Ureter (tissue), 1 donor: ENCODE data around the gene USP22. TPM values are rescaled to one million over a fixed set of nuclear protein-coding genes. Genes with fewer than 3 reads are reported as not detected.

ENCODE experiments used
- DNase-seq: peaks from one replicate; pipeline ENCODE4 v3.0.0-alpha.2; 2020; ENCODE audit warnings: low spot score
- total RNA-seq: library from RNA; stranded (reverse); gene quantifications from one replicate; pipeline ENCODE4 v1.2.4, GENCODE V29; 2023
- donor health status: DM: yes; HTN: yes; CAD: no.

USP22 gene
- total RNA-seq, 1 donor from 2014 or later: 245 TPM

DNA sequence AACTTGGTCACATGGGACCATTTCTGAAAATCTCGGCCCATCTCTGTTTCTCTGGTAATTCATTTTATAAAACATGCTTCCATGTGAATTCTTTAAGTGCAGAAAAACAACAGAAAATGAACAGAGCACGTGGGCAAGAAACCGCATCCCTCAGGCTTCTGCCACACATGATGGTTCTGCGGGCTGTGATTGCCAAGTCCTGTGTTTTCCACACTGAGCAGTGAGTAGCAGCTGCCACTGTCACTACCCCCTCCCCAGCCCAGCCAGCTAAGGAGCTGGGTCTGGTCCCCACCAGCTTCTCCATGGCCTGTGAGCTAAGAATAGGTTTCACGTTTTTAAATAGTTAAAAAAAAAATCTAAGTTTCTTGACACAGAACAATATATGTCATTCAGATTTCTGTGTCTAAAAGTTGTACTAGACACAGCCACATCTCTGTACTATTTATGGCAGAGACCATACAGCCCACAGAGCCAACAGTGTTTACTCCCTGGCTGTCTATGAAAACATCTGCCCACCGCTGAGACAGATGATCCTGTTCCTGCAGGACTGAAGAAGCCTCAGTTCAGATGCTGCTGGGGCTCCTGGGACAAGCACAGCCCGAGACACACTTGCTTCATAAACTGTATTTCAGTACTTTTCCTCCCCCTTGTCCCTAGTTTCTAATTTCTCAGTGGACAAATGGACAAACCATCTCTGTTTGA lies 41.5 kb downstream of the USP22 start:
- DNase-seq: no peak

DNA sequence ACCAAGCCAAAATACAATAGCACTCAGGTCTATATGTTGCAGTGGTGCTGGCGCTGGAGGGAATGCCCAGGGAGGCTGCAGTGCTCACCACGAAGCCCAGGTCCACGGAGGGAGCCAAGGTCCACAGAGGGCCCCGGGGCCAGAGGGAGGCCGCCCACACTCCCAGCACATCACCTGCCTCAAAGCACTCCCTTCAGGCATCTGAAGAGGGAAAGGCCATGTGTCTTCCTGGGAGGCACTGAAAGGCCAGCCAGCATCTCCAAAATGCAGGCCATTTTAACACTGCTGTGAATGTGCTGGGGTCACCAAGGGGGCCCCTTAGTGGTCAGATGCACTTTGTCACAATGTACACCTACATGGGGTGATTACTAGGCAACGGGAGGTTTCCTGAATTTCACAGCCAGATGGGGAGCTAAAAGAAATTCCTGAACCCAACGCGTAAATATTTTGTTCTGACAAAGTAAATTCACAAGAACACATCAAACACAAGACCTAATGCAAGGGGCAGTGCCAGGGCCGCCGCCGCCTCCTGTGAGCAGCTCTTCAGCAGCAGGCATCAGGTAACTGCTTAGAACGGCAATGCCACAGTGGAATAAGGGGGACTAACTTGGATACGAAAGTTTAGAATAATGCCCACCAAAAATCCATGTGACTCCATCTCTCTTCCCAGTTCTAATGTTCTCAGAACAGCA lies 42.8 kb downstream of the USP22 start:
- DNase-seq: no peak

DNA sequence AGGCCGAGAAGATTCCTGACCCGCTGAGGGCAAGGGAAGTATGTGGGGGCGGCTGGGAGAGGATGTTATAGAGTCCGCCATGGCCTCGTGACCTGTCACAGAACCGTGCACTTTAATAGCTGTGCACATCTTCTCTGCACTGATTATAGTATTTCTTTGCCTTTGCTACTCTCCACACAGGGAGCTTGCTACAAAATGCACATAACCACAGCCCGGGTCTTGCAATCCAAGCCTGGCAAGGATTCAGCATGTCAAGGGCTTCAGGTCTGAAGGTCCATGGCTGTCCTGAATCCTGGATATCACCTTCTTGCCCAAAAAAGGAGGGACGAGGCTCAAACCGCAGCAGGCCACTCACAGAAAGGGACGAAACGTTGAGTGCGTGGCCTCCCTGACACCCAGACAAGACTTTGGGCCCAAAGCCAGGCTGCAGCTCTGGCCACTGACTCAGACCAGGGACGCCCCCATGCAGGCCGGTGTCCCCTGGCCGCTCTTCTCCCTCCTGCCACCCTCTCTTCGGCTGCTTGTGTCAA lies 43.7 kb downstream of the USP22 start:
- DNase-seq: no peak

DNA sequence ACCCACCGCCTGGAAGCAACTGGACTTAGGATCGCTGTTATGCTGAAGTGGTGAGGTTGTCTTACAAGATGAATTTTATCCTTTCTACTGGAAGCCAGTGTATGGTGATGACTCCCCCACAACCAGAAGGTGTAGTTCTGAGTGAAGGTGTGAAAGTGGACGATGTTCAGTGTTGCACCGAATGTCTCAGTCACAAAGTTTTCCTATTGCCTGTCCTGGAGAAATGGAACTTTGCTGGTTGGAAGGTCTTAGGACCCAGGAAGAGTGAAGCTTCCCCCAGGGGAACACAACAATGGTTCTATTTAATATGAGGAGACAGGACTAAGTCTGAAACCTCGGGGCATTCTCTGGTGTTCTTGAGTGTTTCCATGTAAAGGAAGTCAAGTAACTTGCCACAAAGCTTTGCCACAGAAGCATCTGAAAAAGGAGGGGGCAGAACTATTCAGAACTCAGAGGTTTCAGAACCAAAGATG lies 44.2 kb downstream of the USP22 start:
- no peak for DNase-seq

DNA sequence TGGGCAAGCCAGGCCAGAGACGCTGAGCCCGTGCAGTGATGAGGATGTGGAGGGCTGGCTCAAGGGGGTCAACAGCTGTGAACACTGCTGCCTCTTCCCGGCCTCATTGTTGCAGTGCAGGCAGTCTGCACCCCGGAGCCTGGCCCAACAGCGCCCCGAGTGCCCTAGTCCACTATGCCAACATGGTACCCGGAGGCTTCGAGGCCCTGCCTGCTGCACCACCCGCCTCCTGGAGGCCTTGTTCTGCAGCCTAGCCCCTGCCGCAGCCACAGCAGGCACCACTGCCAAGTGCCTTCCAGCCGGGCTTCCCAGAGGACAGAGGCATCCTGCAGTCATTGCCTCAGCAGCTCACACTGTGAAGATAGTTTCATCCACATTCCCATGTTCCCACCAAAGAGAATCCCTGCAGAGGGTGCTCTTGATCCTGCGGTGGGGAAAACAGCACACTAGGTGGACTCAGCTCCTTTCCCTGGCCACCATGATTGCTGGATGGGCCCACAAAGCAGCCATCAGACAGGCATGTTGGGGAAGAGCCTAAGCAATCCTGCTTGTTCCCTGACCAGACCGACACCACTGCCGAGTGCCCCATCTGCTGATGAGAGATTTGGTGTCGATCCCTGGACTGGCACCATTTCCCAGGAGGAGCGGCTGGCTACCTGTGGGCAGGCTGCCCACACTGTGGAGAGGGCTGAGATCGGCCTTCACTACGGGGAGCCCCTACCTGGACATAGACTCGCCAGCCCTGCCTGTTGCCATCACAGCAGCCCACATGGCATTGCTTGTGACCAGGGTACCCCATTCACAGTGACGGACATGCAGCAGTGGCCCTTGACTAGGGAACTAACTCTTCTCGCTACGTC lies 44.9 kb downstream of the USP22 start:
- no peak for DNase-seq

DNA sequence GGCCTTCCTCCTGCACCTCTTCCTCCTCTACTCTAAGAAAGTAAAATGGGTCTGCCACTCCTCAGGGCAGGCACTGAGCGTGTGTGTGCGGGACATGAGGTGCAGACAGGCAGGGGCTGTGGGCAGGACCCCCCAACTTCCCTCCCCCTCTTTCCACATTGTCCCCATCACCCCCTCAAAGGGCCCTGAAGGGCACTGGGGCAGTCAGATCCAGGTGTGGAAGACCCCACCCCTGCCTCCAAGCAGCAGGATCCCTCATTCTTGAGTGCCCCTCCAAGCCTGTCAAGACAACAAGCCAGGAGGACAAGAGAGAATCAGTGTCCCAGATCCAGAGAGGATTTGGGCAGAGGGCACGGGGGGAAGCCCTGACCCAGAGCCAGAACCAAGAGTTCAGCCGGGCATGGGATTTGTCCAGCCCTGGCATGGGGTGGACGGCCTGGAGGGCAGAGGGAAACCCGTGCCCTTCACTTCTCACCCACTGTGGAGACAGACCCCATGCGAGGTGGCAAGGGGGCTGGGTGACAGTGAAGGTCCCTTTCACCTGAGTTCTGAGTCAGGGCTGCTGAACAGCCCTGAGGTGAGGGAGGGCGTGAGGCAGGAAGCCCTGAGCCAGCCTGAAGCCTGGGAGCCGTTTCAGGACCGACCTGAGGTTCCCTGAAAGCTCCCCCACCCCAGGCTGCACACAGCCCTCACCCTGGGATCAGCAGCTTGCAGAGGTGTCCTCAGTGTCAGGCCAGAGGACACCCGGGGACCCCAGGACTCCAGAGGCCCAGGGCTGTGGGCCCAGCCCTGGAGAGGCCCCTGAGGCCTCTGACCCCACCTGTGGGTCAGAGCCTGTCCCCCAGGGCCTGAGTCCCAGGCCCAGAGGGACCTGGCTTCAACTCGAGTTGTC lies 45.8 kb downstream of the USP22 start:
- no peak for DNase-seq

DNA sequence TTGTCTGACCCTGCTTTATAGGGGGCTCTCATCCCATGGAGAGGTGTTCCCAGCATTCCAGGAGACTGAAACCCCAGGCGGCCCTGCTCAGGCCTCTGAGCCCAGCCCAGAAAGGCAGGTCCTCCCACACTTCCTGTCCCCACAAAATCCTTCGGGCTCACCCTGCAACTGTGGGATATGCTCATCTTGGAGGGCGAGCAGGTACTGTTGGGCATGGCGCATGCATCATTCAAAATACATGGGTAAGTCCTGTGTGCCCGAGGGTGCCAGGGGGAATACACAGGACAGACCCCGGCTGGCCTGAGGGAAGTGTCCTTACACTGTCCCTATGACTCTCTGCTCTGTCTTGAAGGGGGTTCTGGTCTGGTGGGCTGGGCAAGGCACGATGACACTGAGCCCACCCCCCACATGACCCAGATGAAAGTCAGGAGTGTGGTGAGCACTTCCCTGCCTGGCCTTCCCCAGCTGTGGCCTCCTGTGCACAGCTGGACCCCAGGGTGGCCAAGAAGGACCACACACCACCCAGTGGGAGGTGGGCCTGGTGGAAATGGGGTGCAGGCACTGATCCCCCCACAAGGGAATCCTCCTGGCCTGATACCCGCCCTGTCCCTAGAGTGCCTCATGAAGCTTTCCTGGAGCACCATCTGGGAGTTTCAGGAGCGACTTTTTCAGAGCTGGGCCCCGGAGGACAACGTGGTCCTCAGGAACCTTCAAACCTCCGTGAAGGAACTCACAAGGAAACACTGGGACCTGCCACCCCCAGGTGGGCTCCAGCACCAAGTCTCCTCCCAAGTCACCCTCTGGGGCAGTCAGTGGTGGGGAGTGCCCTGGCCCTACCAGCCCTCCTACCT lies 46.7 kb downstream of the USP22 start:
- DNase-seq: no peak

DNA sequence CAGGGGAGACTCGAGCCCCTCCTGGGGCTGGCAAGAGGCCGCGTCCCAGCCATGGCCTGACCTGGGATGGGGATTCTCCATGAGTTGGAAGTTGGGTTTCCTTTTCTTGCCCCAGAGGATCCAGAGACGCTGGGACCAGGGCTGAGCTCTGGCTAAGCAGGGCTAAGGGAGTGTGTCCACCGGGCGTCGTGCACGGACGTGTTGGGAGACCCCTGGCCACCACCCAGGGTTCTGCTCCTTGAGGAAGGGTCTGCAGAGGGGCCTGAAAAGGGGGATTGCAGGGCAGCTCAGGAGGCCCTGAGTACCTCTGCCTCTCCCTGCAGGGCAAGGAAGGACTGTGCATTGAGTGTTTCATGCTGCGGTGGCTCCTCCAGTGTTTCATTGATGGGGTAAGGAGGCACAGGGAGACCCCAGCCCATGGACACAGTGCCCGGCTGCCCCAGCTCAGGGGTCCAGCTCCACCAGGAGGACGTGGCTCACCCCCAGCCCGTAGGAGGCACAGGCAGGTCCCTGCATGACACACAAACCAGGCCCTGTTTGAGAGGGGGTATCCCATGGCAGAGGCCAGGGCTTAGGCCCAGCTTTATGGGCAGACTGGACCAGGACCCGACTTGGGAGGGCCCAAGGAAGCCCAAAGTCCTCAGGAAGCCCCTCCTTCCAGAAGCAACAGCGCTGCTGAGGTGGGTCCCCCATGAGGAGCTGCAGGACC lies 47.5 kb downstream of the USP22 start:
- DNase-seq: no peak

DNA sequence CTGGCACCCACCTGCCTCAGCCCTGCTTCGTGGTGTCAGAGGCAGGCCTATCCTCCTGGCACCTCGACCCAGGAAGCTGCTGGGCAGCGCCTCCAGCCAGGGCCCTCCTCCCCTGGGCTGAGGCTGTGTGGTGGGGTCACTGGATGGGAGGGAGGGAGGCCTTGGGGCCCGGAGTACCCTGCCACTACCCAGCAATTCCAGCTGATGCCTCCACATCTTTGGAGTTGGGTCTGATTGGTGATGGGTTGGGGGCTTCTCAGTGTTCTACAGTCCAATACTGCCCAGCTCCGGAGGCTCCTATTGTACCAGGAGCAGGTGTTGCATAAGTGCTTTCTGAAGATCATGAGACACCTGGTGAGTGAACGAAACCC lies 48.0 kb downstream of the USP22 start:
- no peak for DNase-seq

DNA sequence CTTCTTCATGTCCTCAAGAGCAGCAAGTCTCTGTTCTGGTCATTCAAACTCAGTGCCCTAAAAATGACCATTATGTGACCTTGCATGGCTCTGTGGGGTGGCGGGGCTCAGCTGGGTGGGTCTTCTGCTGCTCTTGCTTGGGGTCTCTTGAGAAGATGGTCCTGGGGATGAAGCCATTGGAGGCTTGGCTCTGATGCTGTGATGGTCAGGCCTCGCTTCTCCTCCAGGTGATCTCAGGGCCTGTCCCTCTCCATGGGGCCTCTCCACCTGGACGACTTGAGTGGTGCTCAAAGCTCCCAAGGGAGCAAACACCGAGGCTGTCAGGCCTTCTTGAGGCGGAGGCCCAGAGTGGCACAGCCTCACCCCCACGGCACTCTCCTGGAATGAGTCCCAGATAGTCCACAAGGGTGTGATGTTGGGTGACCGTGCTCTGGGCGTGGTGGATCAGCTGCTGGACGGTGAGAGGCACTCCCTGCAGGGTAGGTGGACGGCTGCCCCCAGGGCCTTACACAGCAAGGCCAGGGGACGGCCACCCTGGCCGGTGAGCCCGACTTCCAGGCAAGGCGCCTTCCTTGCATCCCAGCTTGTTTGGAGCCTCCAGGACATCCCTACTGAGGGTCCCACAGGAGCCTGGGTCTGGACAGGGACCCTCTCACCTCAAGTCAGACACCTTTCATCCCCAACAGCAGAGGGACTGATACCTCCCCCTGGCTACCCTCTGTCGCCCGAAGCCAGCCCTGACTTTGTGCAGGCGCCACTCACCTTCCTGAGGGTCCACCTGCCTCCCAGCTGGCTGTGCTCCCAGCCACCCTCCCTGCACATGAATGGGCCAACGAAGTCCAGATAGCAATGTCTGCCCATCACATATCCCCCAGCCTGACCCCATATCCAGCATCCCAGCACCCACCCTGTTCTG lies 48.7 kb downstream of the USP22 start:
- no peak for DNase-seq

DNA sequence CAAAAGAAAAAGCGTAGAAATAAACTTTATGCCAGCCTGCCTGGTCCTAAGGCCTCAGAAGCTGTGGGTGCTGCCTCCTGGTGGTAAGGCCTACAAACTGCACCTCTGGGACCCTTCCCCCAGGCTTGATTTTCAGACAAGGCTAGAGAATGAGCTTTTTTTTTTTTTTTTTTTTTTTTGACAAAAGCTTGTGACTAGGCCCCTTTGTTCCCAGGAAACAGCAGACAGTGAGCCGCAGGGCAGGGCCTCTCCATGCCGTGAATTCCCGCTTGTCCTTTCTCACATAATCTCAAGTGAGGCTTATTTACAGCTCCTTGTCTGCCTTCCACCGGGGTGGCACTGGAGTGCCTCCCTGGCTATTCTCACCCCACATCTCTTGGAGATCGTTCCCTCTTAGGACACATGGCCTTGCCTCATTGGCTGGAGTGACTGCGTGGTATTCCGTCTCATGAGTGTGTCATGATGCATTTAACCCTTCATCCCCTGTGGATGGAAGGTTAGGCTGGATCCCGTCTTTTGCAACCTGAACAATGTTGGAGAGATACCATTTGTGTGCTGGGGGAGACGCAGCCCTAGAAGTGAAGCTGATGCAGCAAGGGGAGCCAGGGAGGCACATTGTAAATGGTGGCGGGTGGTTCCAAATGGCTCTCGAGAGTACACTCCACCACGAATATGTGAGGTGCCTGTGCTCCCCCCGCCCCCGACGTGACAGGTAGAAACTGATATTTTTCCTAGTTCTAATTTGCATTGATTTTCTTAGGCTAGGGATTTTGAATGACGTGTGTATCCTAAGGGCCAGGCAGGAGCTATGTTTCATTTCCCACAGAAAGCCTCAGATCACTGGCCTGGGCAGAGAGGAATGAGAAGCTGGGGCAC lies 49.6 kb downstream of the USP22 start:
- DNase-seq: peak; percentile 63

DNA sequence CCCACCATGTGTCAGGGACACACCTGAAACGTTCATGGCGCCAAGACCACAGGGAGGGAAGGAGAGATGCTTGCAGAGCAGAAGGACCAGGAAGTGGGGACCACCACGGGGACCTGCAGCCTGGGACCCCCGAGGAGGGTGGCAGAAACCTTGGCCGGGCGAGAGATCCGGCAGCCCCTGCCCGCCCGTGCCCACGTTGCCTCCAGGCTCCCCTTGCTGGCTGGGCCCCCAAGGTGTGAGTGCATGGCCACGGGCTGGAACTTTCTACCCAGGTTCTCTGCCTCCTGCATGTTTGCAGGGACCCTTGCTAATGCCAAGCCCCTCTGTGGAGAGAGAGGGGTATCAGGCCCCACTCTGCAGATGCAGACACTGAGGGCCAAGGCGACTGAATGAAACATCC lies 50.4 kb downstream of the USP22 start:
- DNase-seq: no peak

DNA sequence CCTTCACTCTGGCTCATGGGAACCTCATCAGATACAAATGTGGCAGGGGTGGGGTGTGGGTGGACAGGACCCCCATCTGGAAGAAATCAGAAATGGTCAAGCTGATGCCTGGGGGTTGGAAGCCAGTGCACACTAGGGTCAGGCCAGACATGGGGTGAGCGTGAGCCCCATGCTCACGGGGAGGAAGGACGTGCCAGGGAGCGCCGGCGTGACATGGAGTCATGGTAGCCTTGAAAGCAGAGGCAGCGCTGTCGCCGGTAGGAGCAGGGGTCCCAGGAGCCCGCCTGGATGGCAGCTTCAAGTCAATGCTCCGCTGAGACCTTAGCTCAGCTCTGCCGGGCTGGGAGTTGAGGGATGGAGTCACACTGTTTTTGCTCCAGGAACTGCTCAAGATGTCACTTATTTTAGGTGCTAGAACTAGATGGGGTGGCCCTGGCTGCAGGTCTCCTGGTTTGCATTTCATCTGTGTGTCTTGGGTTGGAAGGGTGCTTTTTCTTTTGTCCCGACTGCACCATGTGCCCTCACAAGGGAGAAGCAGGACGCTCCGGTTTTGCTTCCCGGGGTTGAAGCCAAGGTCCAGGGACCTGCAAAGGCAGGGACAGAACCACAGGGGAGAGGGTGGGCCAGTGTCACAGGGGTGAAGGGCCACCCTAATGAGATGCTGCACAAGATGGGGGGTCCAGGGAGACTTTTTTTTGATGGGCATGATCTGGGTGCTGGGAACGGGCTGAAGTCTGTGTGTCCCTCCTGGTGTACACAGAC lies 51.4 kb downstream of the USP22 start:
- peak; percentile 43 for DNase-seq

DNA sequence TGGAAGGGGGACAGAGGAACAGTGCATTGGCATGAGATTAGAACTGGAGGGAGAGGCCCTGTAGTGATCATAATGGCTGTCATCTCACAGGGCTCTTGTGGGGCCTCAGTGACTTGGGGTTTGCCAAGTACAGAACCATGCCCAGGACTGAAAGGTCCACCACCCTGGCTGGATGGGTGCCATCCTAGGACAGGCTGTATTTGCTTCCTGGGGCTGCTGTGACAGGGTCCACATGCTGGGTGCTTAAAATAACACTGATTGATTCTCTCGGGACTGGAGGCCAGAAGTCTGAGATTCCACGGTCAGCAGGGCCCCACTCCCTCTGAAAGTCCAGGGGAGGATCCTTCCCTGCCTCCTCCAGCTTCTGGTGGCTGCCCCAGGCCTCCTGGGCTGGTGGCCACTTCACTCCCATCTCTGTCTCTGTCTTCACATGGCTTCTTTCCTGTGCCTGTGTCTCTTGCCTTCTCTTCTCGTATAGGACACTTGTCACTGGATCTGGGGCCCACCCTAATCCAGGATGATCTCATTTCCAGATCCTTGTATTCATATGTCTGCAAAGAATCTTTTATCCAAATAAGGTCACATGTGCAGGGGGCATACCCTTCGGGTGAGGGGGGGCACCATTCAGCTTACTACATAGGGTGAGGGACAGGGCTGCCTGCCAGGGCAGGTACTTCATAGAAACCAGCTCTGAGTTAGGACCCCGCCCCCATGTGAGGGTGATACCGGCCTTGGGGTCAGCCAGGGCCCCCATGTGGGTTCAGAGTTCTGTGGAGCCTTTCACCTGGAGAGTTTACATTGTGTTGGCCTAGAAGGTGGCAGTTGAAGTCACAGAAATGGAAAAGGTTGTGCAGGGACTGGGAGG lies 52.6 kb downstream of the USP22 start:
- DNase-seq: no peak

DNA sequence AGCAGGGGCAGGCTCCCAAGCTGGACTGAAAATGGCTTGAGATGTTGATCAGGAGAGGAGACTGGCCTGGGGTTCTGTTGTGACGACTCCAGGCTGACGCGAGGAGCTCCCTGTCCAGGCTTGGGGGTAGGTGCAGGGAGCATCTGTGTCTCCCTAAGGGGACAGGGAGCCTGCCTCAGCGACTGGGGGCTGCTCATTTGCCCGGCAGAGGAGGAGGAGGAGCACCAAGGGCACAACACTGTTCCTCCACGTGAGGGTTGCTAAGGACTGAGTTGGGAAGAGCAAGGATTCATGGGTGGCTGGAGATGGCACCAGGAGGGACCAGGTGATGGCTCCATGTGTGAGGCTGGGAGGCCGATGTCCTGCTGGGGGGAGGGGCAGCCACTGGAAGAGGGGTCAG lies 53.3 kb downstream of the USP22 start:
- DNase-seq: no peak

DNA sequence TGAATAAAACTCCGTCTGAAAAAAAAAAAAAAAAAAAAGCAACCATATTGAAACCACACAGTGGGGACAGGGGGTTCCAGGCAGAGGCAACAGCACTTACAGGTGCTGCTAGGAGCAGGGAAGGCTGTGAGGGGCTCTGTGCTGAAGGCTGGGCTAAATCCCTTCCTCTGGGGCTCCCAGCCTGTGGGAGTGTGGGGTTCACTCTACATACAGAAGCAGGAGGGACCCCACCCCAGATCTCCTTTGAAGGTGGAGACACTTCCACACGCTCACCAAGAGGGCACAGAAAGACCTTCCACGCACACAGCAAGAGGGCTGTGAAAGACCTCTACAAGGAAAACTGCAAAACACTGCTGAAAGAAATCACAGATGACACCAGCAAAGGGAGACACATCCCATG lies 53.9 kb downstream of the USP22 start:
- DNase-seq: no peak
